Muscle of back (tissue), 11 donors: ENCODE measurements around the gene PYY. TPM values are rescaled to one million over a fixed set of nuclear protein-coding genes. Genes with fewer than 3 reads are reported as not detected.
"Not testable (repeated sequence)": the region's sequence is repeated elsewhere in the genome, so short reads cannot be mapped to it uniquely, and the experiment has no call there.

Source experiments
- DNase-seq, 3 donors: peaks; one replicate each; pipeline versions ENCODE4 v3.0.0 to v3.0.0-alpha.2; 2013
- polyA plus RNA-seq, 10 donors: library from polyadenylated mRNA; unstranded; fragments of 120-200 nt; gene quantifications; one replicate each; pipeline ENCODE4 v1.2.1, GENCODE V29; 2013; ENCODE audit not compliant: insufficient read length in 10 of 10

PYY gene
- polyA plus RNA-seq, 10 donors: 0.15 to 0.35 (median 0.22) TPM; not detected in 7

- no peak for DNase-seq
Measured at GRCh38 chr17:43946781-43947180, 7.0 kb downstream of the PYY start.

GRCh38 chr17:43945074-43945829 lies 8.5 kb downstream of the PYY start:
- no peak for DNase-seq

GRCh38 chr17:43942051-43942685 lies 11.6 kb downstream of the PYY start, which contains the start of gene PPY:
PPY (minus strand) TSS chr17:43942476; CDS start chr17:43941654, 822 bp downstream.
- DNase-seq: no peak

- no peak for DNase-seq
Measured at GRCh38 chr17:43940630-43941029, 13.1 kb downstream of the PYY start.

- no peak for DNase-seq
Measured at GRCh38 chr17:43939886-43940285, 13.9 kb downstream of the PYY start.

- not testable (repeated sequence) for DNase-seq
Measured at GRCh38 chr17:43939452-43939851, 14.3 kb downstream of the PYY start.

GRCh38 chr17:43938838-43939182 lies 14.9 kb downstream of the PYY start:
- no peak for DNase-seq

GRCh38 chr17:43936434-43936833 lies 17.3 kb downstream of the PYY start:
- no peak for DNase-seq

- no peak for DNase-seq
Measured at GRCh38 chr17:43935926-43936261, 17.8 kb downstream of the PYY start.

GRCh38 chr17:43935204-43935925 lies 18.4 kb downstream of the PYY start:
- no peak for DNase-seq

GRCh38 chr17:43932923-43933322 lies 20.8 kb downstream of the PYY start:
- DNase-seq: no peak

GRCh38 chr17:43932357-43932756 lies 21.4 kb downstream of the PYY start:
- DNase-seq: no peak

- no peak for DNase-seq
Measured at GRCh38 chr17:43931062-43931571, 22.6 kb downstream of the PYY start.

GRCh38 chr17:43928609-43929008 lies 25.1 kb downstream of the PYY start:
- DNase-seq: no peak

GRCh38 chr17:43927929-43928328 lies 25.8 kb downstream of the PYY start:
- not testable (repeated sequence) for DNase-seq

GRCh38 chr17:43927060-43927864 lies 26.5 kb downstream of the PYY start:
- DNase-seq: no peak

GRCh38 chr17:43924558-43924957 lies 29.2 kb downstream of the PYY start:
- DNase-seq: no peak

- DNase-seq: no peak
Measured at GRCh38 chr17:43920500-43921095, 33.1 kb downstream of the PYY start.

GRCh38 chr17:43918026-43918389 lies 35.7 kb downstream of the PYY start:
- DNase-seq: no peak

- peak in 2 of 3 donors; percentile 33 to 64 for DNase-seq
Measured at GRCh38 chr17:43917348-43918025, 36.3 kb downstream of the PYY start.

- DNase-seq: no peak
Measured at GRCh38 chr17:43917016-43917347, 36.8 kb downstream of the PYY start.
